ENCODE results near the gene TRAF6.

GRCh38 chr11:36464720-36465119 lies 45.4 kb downstream of the TRAF6 start:
- TF ChIP-seq CTCF (IDR thresholded peaks at IDR 0.05) (no peak), POLR2AphosphoS5 (IDR thresholded peaks at IDR 0.05) (no peak), POLR2A (IDR thresholded peaks at IDR 0.05) (no peak), EP300 (IDR thresholded peaks at IDR 0.05) (no peak)

Data from suprapubic skin (tissue), 4 donors.